H1 (cell line): Measurements from ENCODE around the gene PLXDC2. TPM values are rescaled to one million over a fixed set of nuclear protein-coding genes. Genes with fewer than 3 reads are reported as not detected.

Experiments
- CTCF ChIA-PET: fragments of 300-600 bp; sonication (Branson Sonifier 250); formaldehyde crosslinking; loops from one replicate; lab custom pipeline; 2021; ENCODE audit not compliant: partially characterized antibody; lab: Charles Lee
- POLR2A ChIA-PET: fragments of 300-600 bp; sonication (Branson Sonifier 250); formaldehyde crosslinking; loops from one replicate; lab custom pipeline; 2021; ENCODE audit warnings: inconsistent platforms; ENCODE audit not compliant: partially characterized antibody; lab: Charles Lee
- DNase-seq, 2 experiments: peaks; one replicate each; pipeline versions ENCODE4 v3.0.0 to v3.0.0-alpha.2; 2010 to 2022; ENCODE audit warnings: low spot score in 2 of 2, low read depth in 1 of 2, mixed read lengths in 1 of 2
- FAIRE-seq: peaks from 2 replicates; lab custom pipeline; 2011; peaks lifted over from hg19 to GRCh38; lab: Jason Lieb, UNC
- H2AFZ ChIP-seq: 2 replicates; pipeline ENCODE4 v1.8.1; 2012; ENCODE audit warnings: low read length, inconsistent platforms
- H2AK5ac ChIP-seq: 2 replicates; pipeline ENCODE4 v1.6.1; 2013; ENCODE audit warnings: low read depth, low read length
- H2BK120ac ChIP-seq: replicated peaks from 2 replicates; pipeline ENCODE3; 2013; ENCODE audit warnings: low read depth, low read length, inconsistent platforms
- H2BK12ac ChIP-seq: 2 replicates; pipeline ENCODE4 v1.6.1; 2013; ENCODE audit warnings: low read depth, low read length
- H2BK15ac ChIP-seq: 2 replicates; pipeline ENCODE4 v1.6.1; 2013; ENCODE audit warnings: low read length
- H2BK20ac ChIP-seq: 2 replicates; pipeline ENCODE4 v1.6.1; 2013; ENCODE audit warnings: low read length
- H2BK5ac ChIP-seq: 2 replicates; pipeline ENCODE4 v1.6.1; 2013; ENCODE audit warnings: low read depth, low read length
- H3K14ac ChIP-seq: 2 replicates; pipeline ENCODE4 v1.6.1; 2013; ENCODE audit warnings: inconsistent platforms; ENCODE audit not compliant: insufficient read length
- H3K18ac ChIP-seq: 2 replicates; pipeline ENCODE4 v1.6.1; 2013; ENCODE audit warnings: low read length; ENCODE audit errors: extremely low read depth
- H3K23ac ChIP-seq: 2 replicates; pipeline ENCODE4 v1.6.1; 2013; ENCODE audit warnings: inconsistent platforms; ENCODE audit not compliant: insufficient read length
- H3K23me2 ChIP-seq: 2 replicates; pipeline ENCODE4 v1.6.1; 2013; ENCODE audit warnings: low read depth, low read length
- H3K27ac ChIP-seq: 2 replicates; pipeline ENCODE4 v1.6.1; 2011; ENCODE audit warnings: low read depth, low read length, inconsistent platforms
- H3K27me3 ChIP-seq, 4 experiments: replicated peaks in 1 of 4; 1 replicate in 1 of 4; 2 replicates in 3 of 4; pipeline versions ENCODE4 v1.6.1 to v1.8.1; 2011 to 2013; ENCODE audit warnings: low read length in 3 of 4, mild to moderate bottlenecking in 3 of 4, inconsistent platforms in 2 of 4, mixed read lengths in 2 of 4, moderate library complexity in 1 of 4; ENCODE audit not compliant: control insufficient read depth in 3 of 4, insufficient read depth in 3 of 4; ENCODE audit errors: extremely low read depth in 1 of 4
- H3K36me3 ChIP-seq, 4 experiments: 2 replicates each; pipeline versions ENCODE4 v1.6.1 to v1.8.1; 2011 to 2013; ENCODE audit warnings: mild to moderate bottlenecking in 4 of 4, low read length in 3 of 4, moderate library complexity in 2 of 4, control low read depth in 1 of 4, inconsistent platforms in 1 of 4; ENCODE audit not compliant: insufficient read depth in 4 of 4, control insufficient read depth in 2 of 4
- H3K4ac ChIP-seq: replicated peaks from 2 replicates; pipeline ENCODE3; 2013; ENCODE audit warnings: low read length, low read depth, mixed read lengths, inconsistent platforms; ENCODE audit not compliant: insufficient read length
- H3K4me1 ChIP-seq, 4 experiments: replicated peaks in 1 of 4; 1 replicate in 1 of 4; 2 replicates in 3 of 4; pipeline versions ENCODE4 v1.6.1 to v1.8.1; 2011 to 2013; ENCODE audit warnings: low read length in 3 of 4, inconsistent platforms in 2 of 4, mixed read lengths in 1 of 4; ENCODE audit not compliant: insufficient read depth in 4 of 4, control insufficient read depth in 3 of 4
- H3K4me2 ChIP-seq, 2 experiments: 2 replicates each; pipeline versions ENCODE4 v1.6.1 to v1.8.1; 2011 to 2013; ENCODE audit warnings: low read depth in 2 of 2, low read length in 2 of 2, control low read depth in 1 of 2, inconsistent platforms in 1 of 2, mild to moderate bottlenecking in 1 of 2; ENCODE audit not compliant: insufficient read depth in 1 of 2
- H3K4me3 ChIP-seq, 4 experiments: fragments of 200-600, 300-600 bp in 1 of 4; sonication (generic), shearing (Covaris generic), sonication (Bioruptor Twin) in 1 of 4; 2 replicates each; pipeline versions ENCODE4 v1.5.1 to v1.8.1; 2011 to 2016; ENCODE audit warnings: low read length in 4 of 4, low read depth in 3 of 4, control low read depth in 2 of 4, inconsistent platforms in 2 of 4, mild to moderate bottlenecking in 2 of 4, mixed read lengths in 1 of 4, moderate library complexity in 1 of 4; ENCODE audit not compliant: insufficient read depth in 2 of 4; ENCODE audit errors: extremely low read depth in 1 of 4
- H3K56ac ChIP-seq: replicated peaks from 2 replicates; pipeline ENCODE3; 2013; ENCODE audit warnings: low read depth, mild to moderate bottlenecking, mixed read lengths, low read length, inconsistent platforms; ENCODE audit not compliant: insufficient read length
- H3K79me1 ChIP-seq: 2 replicates; pipeline ENCODE4 v1.6.1; 2013; ENCODE audit warnings: low read depth, low read length, control low read depth
- H3K79me2 ChIP-seq, 2 experiments: 2 replicates each; pipeline versions ENCODE4 v1.6.1 to v1.8.1; 2012 to 2013; ENCODE audit warnings: low read length in 2 of 2, mild to moderate bottlenecking in 2 of 2, inconsistent platforms in 1 of 2; ENCODE audit not compliant: insufficient read depth in 2 of 2, control insufficient read depth in 1 of 2
- H3K9ac ChIP-seq, 4 experiments: replicated peaks in 1 of 4; 1 replicate in 1 of 4; 2 replicates in 3 of 4; pipeline versions ENCODE4 v1.6.1 to v1.8.1; 2011 to 2013; ENCODE audit warnings: low read depth in 3 of 4, low read length in 3 of 4, control low read depth in 2 of 4, mild to moderate bottlenecking in 2 of 4, moderate library complexity in 2 of 4, inconsistent platforms in 1 of 4; ENCODE audit errors: extremely low read depth in 1 of 4
- H3K9me3 ChIP-seq, 2 experiments: 2 replicates each; pipeline versions ENCODE4 v1.6.1 to v1.8.1; 2012 to 2013; ENCODE audit warnings: mild to moderate bottlenecking in 2 of 2, moderate library complexity in 2 of 2, control low read depth in 1 of 2, inconsistent platforms in 1 of 2, low read depth in 1 of 2, low read length in 1 of 2, mixed read lengths in 1 of 2; ENCODE audit not compliant: insufficient read depth in 2 of 2
- H4K20me1 ChIP-seq, 2 experiments: replicated peaks in 1 of 2; 2 replicates each; pipeline versions ENCODE3 to v1.8.1; 2011 to 2013; ENCODE audit warnings: inconsistent platforms in 2 of 2, low read length in 2 of 2, mild to moderate bottlenecking in 1 of 2; ENCODE audit not compliant: insufficient read depth in 2 of 2, control insufficient read depth in 1 of 2
- H4K5ac ChIP-seq: 2 replicates; pipeline ENCODE4 v1.6.1; 2013; ENCODE audit warnings: low read length, low read depth, mixed read lengths, inconsistent platforms; ENCODE audit not compliant: insufficient read length
- H4K8ac ChIP-seq: 2 replicates; pipeline ENCODE4 v1.8.0; 2013; ENCODE audit warnings: mild to moderate bottlenecking, moderate library complexity, low read length, inconsistent platforms; ENCODE audit not compliant: insufficient read depth; ENCODE audit errors: extremely low read depth
- H4K91ac ChIP-seq: replicated peaks from 2 replicates; pipeline ENCODE3; 2013; ENCODE audit warnings: low read length, mixed read lengths, inconsistent platforms; ENCODE audit not compliant: insufficient read length
- ASH2L ChIP-seq: fragments of 200-600, 300-600 bp; sonication (generic); IDR thresholded peaks from one replicate; pipeline ENCODE4 v1.7.1; 2017; ENCODE audit warnings: low read length
- CTCF ChIP-seq, 3 experiments: IDR thresholded peaks; 1 replicate in 2 of 3; 2 replicates in 1 of 3; pipeline versions ENCODE4 v1.5.1 to v1.6.1; 2011; ENCODE audit warnings: low read length in 3 of 3, mild to moderate bottlenecking in 3 of 3, inconsistent platforms in 2 of 3, low read depth in 1 of 3, moderate library complexity in 1 of 3; ENCODE audit not compliant: insufficient read depth in 1 of 3; ENCODE audit errors: control extremely low read depth in 1 of 3
- GABPA ChIP-seq: IDR thresholded peaks from 2 replicates; pipeline ENCODE4 v1.6.1; 2011; ENCODE audit warnings: mild to moderate bottlenecking, low read length, moderate library complexity, borderline replicate concordance; ENCODE audit not compliant: insufficient read depth
- KDM5A ChIP-seq: fragments of 200-600 bp; IDR thresholded peaks from 2 replicates; pipeline ENCODE4 v1.7.1; 2012; ENCODE audit warnings: mild to moderate bottlenecking, low read length, inconsistent platforms, mixed read lengths
- RAD21 ChIP-seq, 2 experiments: IDR thresholded peaks in 1 of 2; conservative IDR thresholded peaks in 1 of 2; 2 replicates each; pipeline ENCODE4 v1.6.1; 2011; ENCODE audit warnings: low read depth in 2 of 2, low read length in 2 of 2, improper control_type of control experiment in 1 of 2, inconsistent platforms in 1 of 2, mild to moderate bottlenecking in 1 of 2, moderate library complexity in 1 of 2
- RNF2 ChIP-seq: fragments of 200-900, 300-1000 bp; sonication (generic); IDR thresholded peaks from 2 replicates; pipeline ENCODE4 v1.7.1; 2016; ENCODE audit warnings: borderline replicate concordance, low read depth, mild to moderate bottlenecking, antibody characterized with exemption, low read length; ENCODE audit not compliant: poor library complexity, severe bottlenecking; ENCODE audit errors: missing control alignments
- SP2 ChIP-seq: IDR thresholded peaks from 2 replicates; pipeline ENCODE4 v1.6.1; 2012; ENCODE audit warnings: mild to moderate bottlenecking, low read length, inconsistent platforms
- WGBS, 2 experiments: shearing (Covaris generic) in 1 of 2; methylation state at CpG; one replicate each; pipeline versions ENCODE4 v1.1.6 to v1.1.7; 2013 to 2015; ENCODE audit warnings: low lambda C conversion rate in 2 of 2, mixed read lengths in 2 of 2, inconsistent platforms in 1 of 2, low coverage in 1 of 2, missing lambda C conversion rate in 1 of 2; ENCODE audit not compliant: insufficient replicate concordance in 2 of 2, insufficient coverage in 1 of 2, insufficient read length in 1 of 2; ENCODE audit errors: extremely low coverage in 1 of 2, missing lambda C conversion rate in 1 of 2; 5-methylcytosine and 5-hydroxymethylcytosine counted together
- polyA plus RNA-seq, 7 experiments: library from polyadenylated mRNA; depleted of rRNA in 3 of 7; stranded (reverse) in 5 of 7; unstranded in 2 of 7; fragments of >200 nt in 5 of 7; fragments of 200-250 nt in 2 of 7; gene quantifications; 1 replicate in 5 of 7; 2 replicates in 1 of 7; 4 replicates in 1 of 7; pipeline versions ENCODE4 v1.2.1 to v1.2.3, GENCODE V29; 2011 to 2013; ENCODE audit warnings: missing spikeins in 2 of 7, mixed read lengths in 2 of 7
- total RNA-seq: library from RNA; stranded (reverse); fragmentation: NEBNext Ultra II Directional; extraction: Animal tissue kit (Norgen Biotek cat#: 25700); gene quantifications from 2 replicates; pipeline ENCODE4 v1.2.1, GENCODE V29; 2021

The PLXDC2 gene
- total and polyA plus RNA-seq, 2 of the 8 experiments (the other 6 are each of a cell fraction or from before 2014, with no cell fraction given) = 23.0 to 40.5 TPM

- WGBS, 2 experiments = 83% methylated on average over 4 of the region's 4 CpGs; no CpG with 5 or more reads in 1 of the 2 experiments
- no peak overlapping the region for H3K18ac ChIP-seq
- ChIA-PET POLR2A (no interaction called here), CTCF (interaction anchor here (1.0 to 1.2 kb wide), 2 partner anchors 9 to 13 kb away, joined by 3 to 4 read pairs; no protein-coding TSS in a partner anchor)
- no peak overlapping the region for H2BK12ac ChIP-seq
- no peak overlapping the region for H4K8ac ChIP-seq
- H2BK5ac ChIP-seq = no peak overlapping the region
- H3K27me3 ChIP-seq = no peaks in the 10 kb centered on the region
- no peak overlapping the region for H2BK120ac ChIP-seq
- no peak overlapping the region for H3K23ac ChIP-seq
- no peak overlapping the region for H4K91ac ChIP-seq
- H3K23me2 ChIP-seq = no peaks in the 10 kb centered on the region
- H3K27ac ChIP-seq = no peak overlapping the region
- H3K9ac ChIP-seq = no peak overlapping the region
- no peak overlapping the region for H2AK5ac ChIP-seq
- peaks cover 0 to 2% of the 10 kb centered on the region in 2 experiments for H4K20me1 ChIP-seq
- H3K4ac ChIP-seq = no peak overlapping the region
- peaks cover 6 to 91% of the 10 kb centered on the region in 2 experiments; a peak in 3 of 4 replicates for H3K79me2 ChIP-seq
- H2AFZ ChIP-seq = no peak overlapping the region
- no peaks in the 10 kb centered on the region for H3K9me3 ChIP-seq
- H3K4me3 ChIP-seq = no peak overlapping the region
- H2BK20ac ChIP-seq = no peak overlapping the region
- no peak overlapping the region for H2BK15ac ChIP-seq
- no peak overlapping the region for H3K14ac ChIP-seq
- no peak overlapping the region for H4K5ac ChIP-seq
- no peak overlapping the region for H3K56ac ChIP-seq
- no peak overlapping the region for H3K4me2 ChIP-seq
- FAIRE-seq (no peak), DNase-seq (no peak)
- no peaks in the 10 kb centered on the region for H3K36me3 ChIP-seq
- no peaks in the 10 kb centered on the region for H3K79me1 ChIP-seq
- no peak for TF ChIP-seq CTCF (IDR thresholded peaks at IDR 0.05; ENCODE audit: control extremely low read depth in 1 of 3, insufficient read depth in 1 of 3, low read depth in 1 of 3, low read length in 3 of 3)
- no peak for TF ChIP-seq RAD21 (IDR thresholded peaks at IDR 0.05 in 1 of 2, conservative IDR thresholded peaks at IDR 0.05 in 1 of 2; ENCODE audit: low read depth in 2 of 2, low read length in 2 of 2)
- TF ChIP-seq ASH2L = no peak
- TF ChIP-seq GABPA = no peak
- no peak for TF ChIP-seq SP2
- no peak for TF ChIP-seq KDM5A
- TF ChIP-seq RNF2 = no peak
- peaks cover 4 to 19% (median 13%) of the 10 kb centered on the region in 4 experiments for H3K4me1 ChIP-seq
Measured at GRCh38 chr10:19826712-19827111, 10.5 kb downstream of the PLXDC2 start.
